ENCODE results near the gene RAP1GDS1. TPM values are rescaled to one million over a fixed set of nuclear protein-coding genes. Genes with fewer than 3 reads are reported as not detected.
"Not testable (repeated sequence)": the region's sequence is repeated elsewhere in the genome, so short reads cannot be mapped to it uniquely, and the experiment has no call there.

RAP1GDS1 gene
- total RNA-seq, 4 donors from 2014 or later = 5.9 to 8.6 (median 8.2) TPM

DNA sequence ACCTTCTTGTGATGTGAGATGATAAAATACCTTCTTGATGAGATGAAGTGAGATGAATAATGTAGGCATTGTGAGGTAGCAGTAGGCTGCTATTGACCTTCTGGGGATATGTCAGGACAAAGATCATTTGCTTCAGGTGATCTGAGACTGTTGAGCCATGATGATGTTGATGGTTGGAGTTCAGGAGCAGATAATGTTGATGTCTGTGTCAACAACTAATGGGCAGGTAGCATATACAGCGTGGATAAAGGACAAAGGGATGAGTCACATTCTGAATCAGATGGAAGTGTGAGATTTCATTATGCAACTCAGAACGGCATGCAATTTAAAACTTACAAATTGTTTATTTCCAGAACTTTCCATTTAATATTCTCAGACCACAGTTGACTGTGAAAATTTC, 57.3 kb downstream of the RAP1GDS1 start:
- Histone ChIP-seq H3K27ac (no peak overlapping the region), H3K36me3 (no peaks in the 10 kb centered on the region), H3K4me3 (no peak overlapping the region), H3K9me3 (no peaks in the 10 kb centered on the region), H3K27me3 (no peaks in the 10 kb centered on the region), H3K4me1 (no peaks in the 10 kb centered on the region)
- TF ChIP-seq, protein P1, sequence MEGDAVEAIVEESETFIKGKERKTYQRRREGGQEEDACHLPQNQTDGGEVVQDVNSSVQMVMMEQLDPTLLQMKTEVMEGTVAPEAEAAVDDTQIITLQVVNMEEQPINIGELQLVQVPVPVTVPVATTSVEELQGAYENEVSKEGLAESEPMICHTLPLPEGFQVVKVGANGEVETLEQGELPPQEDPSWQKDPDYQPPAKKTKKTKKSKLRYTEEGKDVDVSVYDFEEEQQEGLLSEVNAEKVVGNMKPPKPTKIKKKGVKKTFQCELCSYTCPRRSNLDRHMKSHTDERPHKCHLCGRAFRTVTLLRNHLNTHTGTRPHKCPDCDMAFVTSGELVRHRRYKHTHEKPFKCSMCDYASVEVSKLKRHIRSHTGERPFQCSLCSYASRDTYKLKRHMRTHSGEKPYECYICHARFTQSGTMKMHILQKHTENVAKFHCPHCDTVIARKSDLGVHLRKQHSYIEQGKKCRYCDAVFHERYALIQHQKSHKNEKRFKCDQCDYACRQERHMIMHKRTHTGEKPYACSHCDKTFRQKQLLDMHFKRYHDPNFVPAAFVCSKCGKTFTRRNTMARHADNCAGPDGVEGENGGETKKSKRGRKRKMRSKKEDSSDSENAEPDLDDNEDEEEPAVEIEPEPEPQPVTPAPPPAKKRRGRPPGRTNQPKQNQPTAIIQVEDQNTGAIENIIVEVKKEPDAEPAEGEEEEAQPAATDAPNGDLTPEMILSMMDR (IDR thresholded peaks at IDR 0.05 in 4 of 5, conservative IDR thresholded peaks at IDR 0.05 in 1 of 5) = no peak
- no peak for TF ChIP-seq POLR2A (IDR thresholded peaks at IDR 0.05)
- intact Hi-C loops (cut with DNase I; ENCODE audit: low total_unique reads) (no loop called here), in situ Hi-C loops (cut with MboI; ENCODE audit: low sequenced_read_pairs in 4 of 4) (no loop called here)
- no peak for DNase-seq
- ATAC-seq = no peak

DNA sequence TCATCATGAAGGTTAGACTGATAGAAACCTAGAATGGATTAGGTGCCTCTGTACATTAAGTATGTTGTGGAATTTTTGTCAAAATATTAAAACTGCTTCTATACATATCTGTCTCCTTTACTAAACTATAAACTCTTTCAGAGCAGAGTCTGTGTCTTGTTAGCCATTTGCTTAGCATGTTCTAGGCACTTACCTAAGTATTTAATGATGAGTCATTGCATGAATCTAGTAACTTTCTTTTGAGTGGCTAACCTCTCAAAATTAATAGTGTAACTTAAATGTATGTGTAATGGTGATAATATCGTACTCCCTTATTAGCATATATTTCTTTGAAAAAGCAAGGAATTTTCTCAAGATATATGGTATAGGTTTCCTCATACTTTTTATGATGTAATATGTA, 57.8 kb downstream of the RAP1GDS1 start:
- no peak overlapping the region for H3K27ac ChIP-seq
- no peak for ATAC-seq
- in situ Hi-C loops (cut with MboI; ENCODE audit: low sequenced_read_pairs in 4 of 4) (no loop called here), intact Hi-C loops (cut with DNase I; ENCODE audit: low total_unique reads) (no loop called here)
- TF ChIP-seq, protein P1 (IDR thresholded peaks at IDR 0.05 in 4 of 5, conservative IDR thresholded peaks at IDR 0.05 in 1 of 5) = no peak
- TF ChIP-seq POLR2A (IDR thresholded peaks at IDR 0.05) = no peak
- H3K36me3 ChIP-seq = no peaks in the 10 kb centered on the region
- DNase-seq = no peak
- H3K4me3 ChIP-seq = no peak overlapping the region
- H3K27me3 ChIP-seq = no peaks in the 10 kb centered on the region
- no peaks in the 10 kb centered on the region for H3K4me1 ChIP-seq
- H3K9me3 ChIP-seq = no peaks in the 10 kb centered on the region

DNA sequence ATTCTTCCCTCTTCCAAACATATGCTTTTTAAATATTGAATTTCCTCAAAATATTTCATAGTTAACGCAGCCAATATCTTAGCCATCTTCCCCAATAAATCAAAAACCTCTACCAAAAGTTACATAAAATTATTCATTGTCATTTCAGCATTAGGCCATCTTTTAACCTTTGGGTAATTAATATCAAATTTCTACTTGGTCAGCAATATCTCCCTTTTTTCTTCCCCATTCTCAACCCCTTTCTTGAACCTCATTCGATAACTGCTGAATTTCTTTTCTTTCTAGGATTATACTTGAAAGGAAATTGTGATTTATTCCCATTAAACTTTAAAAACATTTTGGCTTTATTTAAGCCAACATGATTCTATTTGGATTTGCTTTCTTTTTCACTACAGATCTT, 65.0 kb downstream of the RAP1GDS1 start:
- no peaks in the 10 kb centered on the region for H3K36me3 ChIP-seq
- no peaks in the 10 kb centered on the region for H3K4me1 ChIP-seq
- TF ChIP-seq POLR2A (IDR thresholded peaks at IDR 0.05) = no peak
- TF ChIP-seq, protein P1 (IDR thresholded peaks at IDR 0.05 in 4 of 5, conservative IDR thresholded peaks at IDR 0.05 in 1 of 5) = no peak
- no peaks in the 10 kb centered on the region for H3K9me3 ChIP-seq
- no peaks in the 10 kb centered on the region for H3K27me3 ChIP-seq
- in situ Hi-C loops (cut with MboI; ENCODE audit: low sequenced_read_pairs in 4 of 4) = no loop called here
- ATAC-seq (no peak), DNase-seq (no peak)
- H3K27ac ChIP-seq = no peak overlapping the region
- no peak overlapping the region for H3K4me3 ChIP-seq
- intact Hi-C loops (cut with DNase I; ENCODE audit: low total_unique reads) = no loop called here

DNA sequence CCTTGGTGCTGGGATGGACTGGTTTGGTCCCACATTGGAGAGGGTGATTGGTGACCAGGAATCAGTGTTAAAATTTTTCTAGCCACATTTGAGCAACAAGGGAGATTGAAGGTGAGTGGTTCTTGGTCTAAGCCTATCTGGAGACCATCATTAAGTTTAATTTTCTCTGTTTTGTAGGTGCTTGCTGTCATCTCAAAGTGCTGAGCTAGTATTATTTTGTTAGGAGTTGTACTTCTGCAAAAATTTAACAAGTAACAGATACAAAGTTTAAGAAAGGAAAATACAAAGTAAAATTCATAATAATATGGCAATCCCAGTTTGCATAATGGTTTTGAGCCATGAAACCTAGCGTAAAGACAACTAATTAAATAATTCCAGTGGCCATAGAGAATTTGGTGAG, 66.5 kb downstream of the RAP1GDS1 start:
- Histone ChIP-seq H3K4me1 (no peaks in the 10 kb centered on the region), H3K36me3 (no peaks in the 10 kb centered on the region), H3K27me3 (no peaks in the 10 kb centered on the region), H3K27ac (no peak overlapping the region), H3K9me3 (no peaks in the 10 kb centered on the region), H3K4me3 (no peak overlapping the region)
- ATAC-seq = no peak
- no peak for TF ChIP-seq POLR2A (IDR thresholded peaks at IDR 0.05)
- TF ChIP-seq, protein P1 (IDR thresholded peaks at IDR 0.05 in 4 of 5, conservative IDR thresholded peaks at IDR 0.05 in 1 of 5) = no peak
- DNase-seq = no peak
- intact Hi-C loops (cut with DNase I; ENCODE audit: low total_unique reads) (no loop called here), in situ Hi-C loops (cut with MboI; ENCODE audit: low sequenced_read_pairs in 4 of 4) (no loop called here)

DNA sequence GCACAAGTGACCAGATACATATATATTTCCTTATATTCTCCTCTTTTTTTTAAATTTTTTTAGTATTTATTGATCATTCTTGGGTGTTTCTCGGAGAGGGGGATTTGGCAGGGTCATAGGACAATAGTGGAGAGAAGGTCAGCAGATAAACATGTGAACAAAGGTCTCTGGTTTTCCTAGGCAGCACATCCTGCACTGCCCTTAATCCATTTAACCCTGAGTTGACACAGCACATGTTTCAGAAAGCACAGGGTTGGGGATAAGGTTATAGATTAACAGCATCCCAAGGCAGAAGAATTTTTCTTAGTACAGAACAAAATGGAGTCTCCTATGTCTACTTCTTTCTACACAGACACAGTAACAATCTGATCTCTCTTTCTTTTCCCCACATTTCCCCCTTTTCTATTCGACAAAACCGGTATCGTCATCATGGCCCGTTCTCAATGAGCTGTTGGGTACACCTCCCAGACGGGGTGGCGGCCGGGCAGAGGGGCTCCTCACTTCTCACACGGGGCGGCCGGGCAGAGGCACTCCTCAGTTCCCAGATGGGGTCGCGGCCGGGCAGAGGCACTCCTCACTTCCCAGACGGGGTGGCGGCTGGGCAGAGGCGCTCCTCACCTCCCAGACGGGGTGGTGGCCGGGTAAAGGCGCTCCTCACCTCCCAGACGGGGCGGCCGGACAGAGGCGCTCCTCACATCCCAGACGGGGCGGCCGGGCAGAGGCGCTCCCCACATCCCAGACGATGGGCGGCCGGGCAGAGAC, 68.9 kb downstream of the RAP1GDS1 start:
- H3K9me3 ChIP-seq; H3K36me3 ChIP-seq; DNase-seq; H3K4me3 ChIP-seq; H3K27me3 ChIP-seq; H3K27ac ChIP-seq; in situ Hi-C loops (cut with MboI; ENCODE audit: low sequenced_read_pairs in 4 of 4); intact Hi-C loops (cut with DNase I; ENCODE audit: low total_unique reads); ATAC-seq; H3K4me1 ChIP-seq: not testable (repeated sequence)
